AG09309 (cell line): ENCODE results near the gene TIAM1.

ENCODE experiments used
- DNase-seq: peaks from one replicate; pipeline ENCODE4 v3.0.0-alpha.2; 2010; ENCODE audit warnings: low read depth
- H3K4me3 ChIP-seq: 2 replicates; pipeline ENCODE4 v1.5.1; 2011; ENCODE audit warnings: mild to moderate bottlenecking, low read depth, low read length, moderate library complexity; ENCODE audit not compliant: control insufficient read depth
- TF ChIP-seq, protein P1 (sequence below): IDR thresholded peaks from 2 replicates; pipeline ENCODE4 v1.5.1; 2011; ENCODE audit warnings: mild to moderate bottlenecking, low read depth, low read length, inconsistent platforms; ENCODE audit not compliant: insufficient read depth, control insufficient read depth; ENCODE audit errors: missing control alignments

The TIAM1 gene

DNA sequence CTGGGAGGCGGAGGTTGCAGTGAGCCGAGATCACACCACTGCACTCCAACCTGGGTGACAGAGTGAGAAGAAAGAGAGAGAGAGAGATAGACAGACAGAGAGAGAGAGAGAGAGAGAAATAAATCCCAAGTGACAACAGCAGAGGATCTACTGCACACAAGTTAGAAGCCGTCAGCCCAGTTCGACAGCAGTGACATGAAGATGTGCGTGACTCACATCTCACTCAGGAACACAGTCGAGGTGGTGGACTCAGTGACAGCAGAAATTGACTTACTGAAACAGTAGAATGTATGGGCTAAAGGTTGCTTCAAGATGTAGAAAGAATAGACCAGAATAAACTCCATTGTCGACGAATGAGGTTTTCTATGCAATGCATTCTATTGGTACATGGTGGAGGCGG, 228.8 kb downstream of the TIAM1 start:
- H3K4me3 ChIP-seq: no peak overlapping the region
- DNase-seq: no peak
- TF ChIP-seq, protein P1, sequence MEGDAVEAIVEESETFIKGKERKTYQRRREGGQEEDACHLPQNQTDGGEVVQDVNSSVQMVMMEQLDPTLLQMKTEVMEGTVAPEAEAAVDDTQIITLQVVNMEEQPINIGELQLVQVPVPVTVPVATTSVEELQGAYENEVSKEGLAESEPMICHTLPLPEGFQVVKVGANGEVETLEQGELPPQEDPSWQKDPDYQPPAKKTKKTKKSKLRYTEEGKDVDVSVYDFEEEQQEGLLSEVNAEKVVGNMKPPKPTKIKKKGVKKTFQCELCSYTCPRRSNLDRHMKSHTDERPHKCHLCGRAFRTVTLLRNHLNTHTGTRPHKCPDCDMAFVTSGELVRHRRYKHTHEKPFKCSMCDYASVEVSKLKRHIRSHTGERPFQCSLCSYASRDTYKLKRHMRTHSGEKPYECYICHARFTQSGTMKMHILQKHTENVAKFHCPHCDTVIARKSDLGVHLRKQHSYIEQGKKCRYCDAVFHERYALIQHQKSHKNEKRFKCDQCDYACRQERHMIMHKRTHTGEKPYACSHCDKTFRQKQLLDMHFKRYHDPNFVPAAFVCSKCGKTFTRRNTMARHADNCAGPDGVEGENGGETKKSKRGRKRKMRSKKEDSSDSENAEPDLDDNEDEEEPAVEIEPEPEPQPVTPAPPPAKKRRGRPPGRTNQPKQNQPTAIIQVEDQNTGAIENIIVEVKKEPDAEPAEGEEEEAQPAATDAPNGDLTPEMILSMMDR: no peak

DNA sequence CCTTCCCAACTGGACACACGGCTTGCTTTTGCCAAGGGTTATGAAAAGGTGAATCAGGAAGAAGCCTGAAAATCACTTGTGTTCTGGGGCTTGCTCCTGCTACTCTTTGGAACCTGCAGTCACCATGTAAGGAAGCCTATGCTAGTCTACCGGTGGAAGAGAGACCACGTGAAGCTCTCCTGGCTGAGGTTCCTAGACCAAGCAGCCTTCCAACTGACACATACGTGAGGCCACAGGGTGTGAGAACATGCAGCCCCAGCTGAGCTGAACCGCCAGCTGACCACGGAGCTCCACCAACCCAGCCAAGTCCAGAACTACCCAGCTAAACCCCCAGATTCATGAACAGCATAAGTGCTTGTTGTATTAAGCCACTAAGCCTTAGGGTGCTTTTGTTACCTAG, 233.0 kb downstream of the TIAM1 start:
- no peak overlapping the region for H3K4me3 ChIP-seq
- no peak for DNase-seq
- TF ChIP-seq, protein P1: no peak

DNA sequence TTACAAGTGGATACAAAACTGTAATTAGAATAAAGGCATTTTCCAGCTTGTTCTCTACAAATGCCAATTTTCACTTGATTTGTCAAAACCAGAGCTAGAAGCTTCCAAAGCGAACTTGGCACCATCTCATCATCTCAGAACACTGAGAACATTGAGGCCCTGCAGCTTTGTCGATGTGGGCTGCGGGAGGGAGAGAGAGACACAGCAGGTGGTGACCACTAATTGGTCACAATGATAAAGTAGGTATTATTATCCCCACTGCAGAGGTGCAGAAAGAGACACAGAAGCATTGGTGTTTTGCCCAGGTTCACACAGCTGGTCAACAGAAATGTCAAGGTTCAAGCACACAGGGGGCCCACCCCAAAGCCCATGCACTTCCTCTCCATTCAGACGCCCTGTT, 233.6 kb downstream of the TIAM1 start:
- TF ChIP-seq, protein P1: no peak
- no peak for DNase-seq
- H3K4me3 ChIP-seq: no peak overlapping the region

DNA sequence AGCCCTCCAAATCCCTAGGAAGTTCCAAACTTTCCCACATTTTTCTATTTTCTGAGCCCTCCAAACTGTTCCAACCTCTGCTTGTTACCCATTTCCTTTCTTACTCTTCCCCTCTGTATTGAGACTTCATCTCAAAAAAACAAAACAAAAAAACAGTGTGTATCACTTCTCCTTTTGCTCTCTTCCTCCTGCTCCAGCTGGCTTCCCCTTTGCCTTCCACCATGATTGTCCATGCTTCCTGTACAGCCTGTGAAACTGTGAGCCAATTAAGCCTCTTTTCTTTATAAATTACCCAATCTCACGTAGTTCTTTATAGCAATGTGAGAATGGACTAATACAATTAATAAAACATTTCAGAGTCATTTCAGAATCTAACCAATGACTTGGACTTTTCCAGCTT, 236.2 kb downstream of the TIAM1 start:
- DNase-seq: no peak
- H3K4me3 ChIP-seq: no peak overlapping the region
- TF ChIP-seq, protein P1: no peak

DNA sequence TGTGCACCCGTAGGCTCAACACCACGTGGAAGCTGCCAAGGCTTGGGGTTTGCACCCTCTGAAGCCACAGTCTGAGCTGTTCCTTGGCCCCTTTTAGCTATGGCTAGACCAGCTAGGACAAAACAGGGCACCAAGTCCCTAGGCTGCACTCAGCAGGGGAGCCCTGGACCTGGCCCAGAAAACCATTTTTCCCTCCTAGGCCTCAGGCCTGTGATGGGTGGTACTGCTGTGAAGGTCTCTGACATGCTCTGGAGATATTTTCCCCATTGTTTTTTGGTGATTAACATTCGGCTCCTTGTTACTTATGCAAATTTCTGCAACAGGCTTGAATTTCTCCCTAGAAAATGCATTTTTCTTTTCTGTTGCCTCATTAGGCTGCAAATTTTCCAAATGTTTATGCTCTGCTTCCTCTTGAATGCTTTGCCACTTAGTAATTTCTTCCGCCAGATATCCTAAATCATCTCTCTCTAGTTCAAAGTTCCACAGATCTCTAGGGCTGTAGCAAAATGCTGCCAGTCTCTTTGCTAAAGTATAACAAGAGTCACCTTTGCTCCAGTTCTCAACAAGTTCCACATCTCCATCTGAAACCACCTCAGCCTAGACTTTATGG, 236.8 kb downstream of the TIAM1 start:
- no peak for DNase-seq

DNA sequence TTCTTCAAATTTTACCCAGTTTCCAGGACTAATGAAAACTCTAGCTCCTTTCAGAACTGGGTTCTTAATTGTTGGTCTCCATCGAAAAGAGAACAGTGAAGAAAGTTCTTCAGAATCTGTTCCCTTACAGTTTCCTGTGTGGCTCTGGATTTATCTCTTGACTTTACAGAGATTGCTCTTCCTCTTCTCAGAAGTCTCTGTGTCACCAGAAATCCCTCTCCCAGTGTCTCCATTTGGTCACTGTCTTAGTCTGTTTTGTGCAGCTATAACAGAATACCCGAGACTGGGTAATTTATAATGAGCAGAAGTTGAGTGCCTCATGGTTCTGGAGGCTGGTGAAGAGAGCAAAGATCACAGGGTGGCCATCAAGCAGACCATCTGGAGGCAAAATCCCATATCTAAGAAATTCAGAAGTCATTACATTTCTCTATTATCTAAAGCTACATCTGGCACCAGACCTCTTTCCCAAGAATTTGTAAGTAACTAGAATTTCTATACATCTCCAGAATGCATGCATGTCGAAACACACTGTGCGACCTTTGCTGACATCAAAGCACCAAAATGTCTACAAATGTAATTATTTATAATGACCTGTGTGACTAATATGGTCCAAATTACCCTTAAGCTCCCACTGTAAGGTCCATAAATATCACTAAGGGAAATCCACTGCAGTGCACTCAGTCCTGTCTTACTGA, 240.3 kb downstream of the TIAM1 start:
- no peak overlapping the region for H3K4me3 ChIP-seq
- TF ChIP-seq, protein P1: no peak
- DNase-seq: no peak

More for the DNA sequence above, 236.8 kb downstream of the TIAM1 start:
- TF ChIP-seq, protein P1: no peak
- no peak overlapping the region for H3K4me3 ChIP-seq
